GM18951 (cell line): ENCODE results near the gene PNLIPRP1.

Experiments
- POLR2A ChIP-seq: IDR thresholded peaks from 4 replicates; pipeline ENCODE4 v1.6.1; 2011; ENCODE audit warnings: mild to moderate bottlenecking; ENCODE audit not compliant: insufficient read length, insufficient read depth; ENCODE audit errors: extremely low read depth
- in situ Hi-C: fragments of 300-500 bp; cut with MboI; formaldehyde crosslinking; loops from one replicate; pipeline ENCODE4 v1.12.0; 2022; ENCODE audit warnings: low sequenced_read_pairs, mixed read lengths, inconsistent platforms; ENCODE audit not compliant: unreplicated experiment

Gene PNLIPRP1

DNA sequence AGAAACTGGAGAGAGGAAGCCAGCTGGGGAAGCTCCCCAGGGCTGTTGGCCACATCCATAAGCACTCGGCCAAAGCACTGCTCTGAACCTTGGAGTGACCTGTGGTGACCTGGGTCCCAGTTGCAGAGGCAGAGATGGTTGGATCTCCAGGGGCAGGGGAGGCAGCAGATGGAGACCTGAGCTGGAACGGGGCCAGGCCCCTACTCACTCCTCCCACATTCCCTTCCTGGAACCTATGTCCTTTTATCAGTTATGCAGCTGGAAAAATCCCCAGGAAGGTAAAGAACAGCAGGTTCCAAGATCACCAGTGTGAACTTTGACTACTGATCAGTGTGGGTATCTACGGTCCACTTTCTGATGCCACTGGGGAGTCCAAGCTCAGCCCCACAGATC lies 20.4 kb downstream of the PNLIPRP1 start:
- TF ChIP-seq POLR2A: no peak
- in situ Hi-C loops: no loop called here

DNA sequence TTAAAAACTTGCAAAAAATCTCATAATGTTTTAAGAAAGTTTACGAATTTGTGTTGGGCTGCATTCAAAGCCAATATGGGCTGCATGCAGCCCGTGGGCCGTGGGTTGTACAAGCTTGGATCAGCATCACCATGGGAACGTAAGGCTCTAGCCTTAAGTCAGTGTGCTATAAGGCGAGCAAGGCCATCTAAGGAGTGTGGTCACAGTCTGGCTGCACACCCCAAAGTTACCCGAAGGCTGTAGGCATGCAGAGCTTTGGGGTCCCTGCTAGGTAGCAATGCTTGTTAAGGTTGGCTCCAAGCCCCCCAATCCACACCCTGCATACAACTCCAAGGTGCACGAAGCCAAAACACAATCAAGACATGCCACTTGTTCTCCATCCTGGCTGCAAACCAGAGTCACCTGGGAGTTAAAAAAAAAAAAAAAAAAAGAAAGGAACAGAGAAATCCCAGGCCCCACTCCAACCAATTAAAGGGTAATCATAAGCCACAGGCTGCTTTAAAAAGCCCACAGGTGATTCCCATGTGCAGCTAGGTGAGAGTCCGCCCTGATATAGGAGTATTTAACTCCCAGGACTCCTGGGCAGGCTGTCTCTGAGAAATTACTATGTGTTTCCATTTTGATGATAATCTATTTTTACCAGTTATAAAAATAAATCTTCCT lies 21.5 kb downstream of the PNLIPRP1 start:
- in situ Hi-C loops: no loop called here
- no peak for TF ChIP-seq POLR2A

DNA sequence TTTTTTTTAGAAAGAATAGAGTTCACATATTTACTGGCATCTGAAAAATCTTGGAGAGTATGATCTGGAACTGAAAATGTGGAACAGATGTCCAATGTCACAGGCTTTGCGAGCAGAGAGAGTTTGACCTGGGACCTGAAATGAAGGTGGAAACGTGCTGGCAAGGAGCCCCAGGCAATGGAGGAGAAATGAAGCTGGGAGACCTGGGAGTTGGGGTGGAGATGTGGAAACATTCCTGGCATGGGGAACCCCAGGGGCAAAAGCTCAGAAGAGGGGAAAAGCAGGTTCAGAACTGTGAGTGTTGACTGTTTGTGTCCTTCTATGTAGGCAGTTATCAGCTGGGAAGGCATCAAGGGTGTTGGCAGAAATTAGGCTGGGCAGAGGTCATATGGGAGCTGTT lies 22.7 kb downstream of the PNLIPRP1 start:
- in situ Hi-C loops: no loop called here
- TF ChIP-seq POLR2A: no peak

DNA sequence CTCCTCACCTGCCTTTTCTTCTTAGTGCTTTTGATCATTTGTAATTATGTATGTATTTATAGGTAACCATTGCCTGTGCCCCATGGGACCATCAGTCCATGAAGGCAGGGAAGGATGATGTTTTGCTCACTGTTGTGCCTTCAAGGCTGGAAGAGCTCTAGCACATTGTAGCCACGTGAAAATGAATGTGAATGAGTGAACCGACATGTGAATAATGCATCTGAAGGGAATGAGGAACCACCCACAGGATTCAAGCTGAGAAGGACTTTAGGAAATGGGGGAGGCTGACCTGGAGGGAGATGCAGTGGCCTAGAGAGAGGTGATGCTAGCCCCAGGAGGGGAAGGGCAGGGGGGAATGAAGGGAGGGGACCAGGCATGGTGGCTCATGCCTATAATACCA lies 24.0 kb downstream of the PNLIPRP1 start:
- TF ChIP-seq POLR2A: no peak
- in situ Hi-C loops: no loop called here

DNA sequence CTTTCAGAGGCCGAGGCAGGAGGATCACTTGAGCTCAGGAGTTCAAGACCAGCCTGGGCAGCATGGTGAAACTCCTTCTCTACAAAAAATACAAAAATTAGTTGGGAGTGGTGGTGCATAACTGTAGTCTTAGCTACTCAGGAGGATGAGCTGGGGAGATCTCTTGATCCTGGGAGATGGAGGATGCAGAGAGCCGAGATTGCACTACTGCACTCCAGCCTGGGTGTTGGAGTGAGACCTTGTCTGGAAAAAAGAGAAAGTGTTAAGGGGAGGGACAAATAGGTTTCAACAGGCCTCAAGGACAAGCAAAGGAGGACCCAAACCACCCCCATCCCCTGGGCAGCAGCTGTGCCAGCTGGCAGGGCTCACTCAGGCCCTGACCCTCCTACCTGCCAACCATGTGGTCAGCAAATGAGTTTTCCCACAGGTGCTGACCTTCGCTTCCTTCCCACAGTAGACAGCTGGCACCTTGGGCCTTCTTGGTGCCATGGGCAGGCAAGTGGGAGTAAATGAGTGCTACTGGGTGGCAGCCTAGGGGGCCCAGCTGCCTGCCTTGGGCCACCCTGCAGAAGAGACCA lies 24.5 kb downstream of the PNLIPRP1 start:
- in situ Hi-C loops: no loop called here
- no peak for TF ChIP-seq POLR2A

DNA sequence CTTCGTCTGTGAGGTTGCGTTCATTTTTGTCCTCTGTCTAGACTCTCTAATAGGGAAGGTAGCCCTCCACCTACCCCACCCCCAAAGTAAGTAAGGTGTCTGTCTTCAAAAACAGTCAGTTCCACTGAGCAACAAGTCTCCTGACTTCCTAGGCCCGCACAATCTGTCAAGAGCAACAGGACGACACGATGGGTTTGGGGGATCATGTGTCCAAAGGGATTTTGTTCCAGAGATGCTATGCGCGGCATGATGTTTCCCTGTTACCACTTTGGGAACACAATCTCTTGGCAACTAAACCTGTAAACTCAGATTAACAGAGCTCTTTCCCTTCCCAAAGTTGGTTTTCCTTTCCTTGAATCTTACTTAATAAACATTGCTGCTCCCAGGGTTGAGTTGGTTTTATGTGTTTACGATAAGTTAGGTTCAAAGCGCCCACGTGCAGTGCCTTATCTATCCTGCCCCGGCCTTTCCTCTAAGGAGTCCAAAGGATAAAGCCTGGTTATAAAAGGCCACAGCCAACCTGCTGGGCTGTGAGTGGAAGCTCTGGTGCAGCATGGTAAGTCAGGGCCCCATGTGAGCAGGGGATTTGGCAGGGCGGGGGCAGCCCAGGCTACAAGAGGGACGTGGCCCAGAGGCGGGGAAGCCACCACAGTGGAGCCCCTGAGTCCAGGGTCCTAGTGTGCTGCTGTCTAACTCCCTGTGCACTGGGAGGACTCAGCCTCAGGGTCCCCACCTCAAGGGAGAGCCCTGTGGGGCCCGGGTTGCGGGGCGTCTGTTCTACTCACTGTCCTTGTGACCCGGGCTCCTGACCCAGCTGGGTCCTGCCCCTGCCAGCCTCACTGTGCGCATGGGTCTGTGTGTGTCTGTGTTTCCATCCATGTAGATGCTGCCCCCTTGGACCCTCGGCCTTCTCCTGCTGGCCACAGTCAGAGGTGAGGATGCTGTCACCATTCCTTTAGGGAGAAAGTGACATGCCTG lies 30.0 kb downstream of the PNLIPRP1 start, which contains the start of gene PNLIPRP2:
TSS of gene PNLIPRP2 (plus strand) at position 531 of the 978 bp plus-strand sequence.
- in situ Hi-C loops: no loop called here
- TF ChIP-seq POLR2A: no peak

DNA sequence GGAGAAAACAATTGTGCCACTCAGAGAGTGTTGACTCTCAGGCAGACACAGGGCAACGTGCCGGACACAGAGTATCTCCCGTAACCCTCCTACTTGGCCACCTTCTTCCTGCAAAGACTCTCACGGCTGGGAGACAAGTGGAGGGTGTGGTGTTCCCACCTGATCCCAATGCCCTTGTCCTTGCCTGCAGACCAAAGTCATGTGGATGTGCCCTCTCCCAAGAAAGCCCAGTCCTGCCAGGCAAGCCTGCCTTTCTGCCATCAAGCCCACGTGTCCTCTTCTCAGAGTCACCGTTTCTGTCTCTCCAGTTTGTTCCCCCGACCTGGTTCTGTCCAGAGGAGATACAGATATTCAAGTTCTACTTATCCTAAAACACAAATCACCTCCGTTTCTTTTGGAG lies 30.7 kb downstream of the PNLIPRP1 start:
- in situ Hi-C loops: no loop called here
- TF ChIP-seq POLR2A: no peak

DNA sequence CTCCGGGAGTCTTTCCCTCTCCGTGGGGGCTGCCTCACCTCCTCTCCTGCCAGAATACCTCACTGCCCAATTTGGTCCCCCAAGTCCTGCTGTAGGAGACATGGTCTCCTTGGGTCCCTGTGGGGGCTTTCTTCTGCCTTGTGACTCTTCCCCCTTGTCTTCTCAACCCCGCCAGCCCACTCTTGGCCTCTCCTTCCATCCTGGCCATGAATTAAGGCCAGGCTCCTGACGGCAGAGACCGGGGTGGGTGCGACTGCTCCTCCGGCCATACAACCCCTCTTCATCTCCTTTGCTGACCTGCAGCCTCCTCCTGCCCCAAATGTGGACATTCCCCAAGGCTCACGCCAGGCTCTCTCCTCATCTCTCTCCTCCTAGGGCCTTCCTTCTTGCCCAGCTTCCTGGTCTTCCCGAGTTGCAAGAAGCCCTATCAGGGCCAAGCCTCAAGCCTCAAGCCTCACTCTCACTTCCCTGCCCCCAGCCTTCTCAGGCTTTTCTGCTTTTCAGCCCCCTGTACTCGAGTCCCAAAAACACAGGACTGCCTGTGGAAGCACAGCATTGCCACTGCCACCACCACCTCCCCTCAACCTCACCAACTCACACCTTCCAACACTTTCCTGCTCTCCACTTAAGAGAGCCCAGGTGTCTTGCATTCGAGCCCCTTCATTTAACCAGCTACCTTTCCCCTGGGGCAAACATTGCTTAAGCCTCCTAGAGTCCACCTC lies 31.3 kb downstream of the PNLIPRP1 start:
- no peak for TF ChIP-seq POLR2A
- in situ Hi-C loops: no loop called here

DNA sequence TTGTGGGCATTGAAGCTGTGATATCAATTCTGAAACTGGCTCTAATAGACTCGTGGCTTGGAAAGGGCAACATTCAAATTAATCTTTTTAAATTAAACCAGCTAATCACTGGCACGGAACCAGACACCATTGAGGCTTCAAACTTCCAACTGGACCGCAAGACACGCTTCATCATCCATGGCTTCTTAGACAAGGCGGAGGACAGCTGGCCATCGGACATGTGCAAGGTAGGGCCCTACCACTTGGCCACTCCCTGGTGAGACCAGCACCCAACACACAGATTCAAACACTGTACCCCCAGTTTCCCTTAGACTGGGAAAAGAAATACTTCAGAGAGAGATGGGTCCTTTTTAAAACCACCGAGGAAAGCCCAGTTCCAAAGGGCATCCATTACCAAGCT lies 35.1 kb downstream of the PNLIPRP1 start:
- in situ Hi-C loops: no loop called here
- TF ChIP-seq POLR2A: no peak

DNA sequence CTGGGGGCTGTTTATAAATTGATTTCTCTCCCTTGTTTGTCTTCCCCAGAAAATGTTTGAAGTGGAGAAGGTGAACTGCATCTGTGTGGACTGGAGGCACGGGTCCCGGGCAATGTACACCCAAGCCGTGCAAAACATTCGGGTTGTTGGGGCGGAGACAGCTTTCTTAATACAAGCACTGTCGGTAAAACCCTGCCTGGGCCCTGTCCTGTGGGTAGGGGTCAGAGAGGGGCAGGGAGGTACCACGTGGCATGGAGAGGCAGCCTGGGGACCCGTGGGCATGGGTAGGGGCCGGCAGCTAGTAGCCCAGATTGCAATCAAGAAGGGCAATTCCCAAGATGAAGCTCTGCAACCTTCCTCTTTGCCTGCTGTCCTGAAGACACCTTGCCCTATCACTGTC lies 36.1 kb downstream of the PNLIPRP1 start:
- in situ Hi-C loops: no loop called here
- TF ChIP-seq POLR2A: no peak

DNA sequence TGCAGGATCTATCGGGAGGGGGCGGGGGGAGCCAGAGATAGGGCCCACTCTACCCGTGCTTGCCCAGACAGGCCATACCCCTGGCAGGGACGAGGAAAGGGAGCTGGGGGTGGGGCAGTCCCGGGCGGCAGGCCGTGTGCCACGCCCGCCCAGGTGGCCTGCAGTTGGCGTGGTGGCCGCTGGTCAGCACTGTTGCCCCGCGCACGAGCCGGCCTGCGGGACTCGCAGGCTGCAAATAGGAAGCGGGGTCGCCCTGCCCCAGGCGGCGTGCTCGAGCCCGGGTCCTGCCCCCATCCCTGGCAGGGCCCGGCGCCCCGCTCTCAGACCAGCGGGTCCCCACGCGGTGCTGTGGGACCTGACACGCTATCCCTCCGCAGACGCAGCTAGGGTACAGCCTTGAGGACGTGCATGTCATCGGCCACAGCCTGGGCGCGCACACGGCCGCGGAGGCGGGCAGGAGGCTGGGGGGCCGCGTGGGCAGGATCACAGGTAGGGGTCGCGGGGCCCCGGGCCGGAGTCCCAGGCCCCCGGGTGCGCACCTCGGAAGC lies 36.7 kb downstream of the PNLIPRP1 start:
- in situ Hi-C loops: no loop called here
- TF ChIP-seq POLR2A: no peak

DNA sequence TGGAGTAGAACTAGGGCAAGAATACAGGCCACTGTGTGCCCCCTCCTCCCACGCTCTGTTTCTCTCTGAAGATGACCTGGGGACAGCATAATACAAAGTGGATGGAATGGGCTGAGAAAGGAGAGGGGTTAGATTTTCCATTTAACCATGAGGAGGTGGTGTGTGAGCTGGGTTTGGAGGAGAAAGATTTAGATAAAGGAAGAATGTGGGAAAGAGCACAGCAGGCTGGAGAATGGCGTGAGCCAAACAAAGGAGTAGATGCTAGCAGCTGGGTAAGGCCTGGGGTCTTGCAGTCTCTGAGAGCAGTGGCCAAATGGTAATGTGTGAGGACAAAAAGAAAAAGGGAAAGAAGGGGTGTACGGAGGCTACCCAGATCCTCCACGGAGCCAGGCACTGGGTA lies 38.6 kb downstream of the PNLIPRP1 start:
- in situ Hi-C loops: no loop called here
- no peak for TF ChIP-seq POLR2A

DNA sequence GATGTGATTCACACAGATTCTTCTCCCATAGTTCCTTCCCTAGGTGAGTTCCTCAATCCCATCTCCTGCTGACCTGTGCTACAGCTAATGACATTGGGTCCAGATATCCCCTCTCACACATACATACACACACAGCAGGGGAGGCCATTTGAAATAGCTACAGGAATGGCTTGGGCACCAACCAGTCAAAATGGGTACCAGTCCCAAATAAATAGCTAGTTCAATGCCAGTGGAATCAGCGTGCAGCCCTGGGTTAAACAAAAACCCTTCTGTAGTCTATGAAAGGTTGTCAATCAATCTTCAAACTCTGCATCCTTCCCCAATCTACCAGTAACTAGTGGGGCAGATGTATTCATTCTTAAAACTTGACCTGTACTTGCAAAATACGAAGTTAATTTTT lies 39.3 kb downstream of the PNLIPRP1 start:
- in situ Hi-C loops: no loop called here
- TF ChIP-seq POLR2A: no peak
